ENCODE results near the gene RNF26. TPM values are rescaled to one million over a fixed set of nuclear protein-coding genes. Genes with fewer than 3 reads are reported as not detected.

The RNF26 gene
- total and polyA plus RNA-seq, 2 of the 4 experiments (the other 2 are of a cell fraction): 3.4 to 36.7 TPM

DNA sequence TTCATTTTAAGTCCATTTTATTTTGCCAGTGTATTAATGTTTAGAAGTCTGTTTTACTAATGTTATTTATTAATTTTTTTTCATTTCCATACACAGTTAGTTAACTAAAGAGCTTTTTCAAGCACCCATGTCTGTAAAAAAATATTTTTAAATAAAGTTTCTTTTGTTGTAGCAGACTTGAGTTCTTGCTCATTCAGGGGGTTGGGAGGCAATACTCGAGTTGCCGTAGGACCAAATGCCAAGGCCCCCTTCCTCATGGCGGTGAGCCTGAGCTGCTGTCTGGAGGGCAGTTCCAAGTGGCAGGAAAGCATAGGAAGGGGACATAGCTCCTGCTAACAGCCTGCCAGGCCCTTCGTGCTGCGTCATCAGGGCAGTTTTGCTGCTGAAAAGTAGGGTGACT is 26.4 kb upstream of the RNF26 start:
- Histone ChIP-seq H3K14ac (replicated peaks; ENCODE audit: low read depth, low read length) (no peak overlapping the region), H3K9me1 (ENCODE audit: insufficient read depth, low read length) (peaks cover 10% of the 10 kb centered on the region), H3K4me3 (ENCODE audit: insufficient read depth, low read depth, low read length) (no peak overlapping the region), H2AFZ (replicated peaks; ENCODE audit: low read length, poor library complexity) (no peak overlapping the region), H2AK9ac (replicated peaks; ENCODE audit: low read depth, low read length, poor library complexity) (no peak overlapping the region), H3K9ac (ENCODE audit: low read depth, low read length) (no peak overlapping the region), H2AK5ac (ENCODE audit: low read depth, low read length) (no peak overlapping the region), H3K9me3 (ENCODE audit: control insufficient read depth, insufficient read depth, low read length) (no peaks in the 10 kb centered on the region), H4K20me1 (ENCODE audit: insufficient read depth, low read length) (peaks cover 7% of the 10 kb centered on the region), H3K79me1 (ENCODE audit: low read depth in 1 of 2, low read length in 2 of 2) (peaks cover 4 to 33% of the 10 kb centered on the region in 2 experiments; a peak in 3 of 4 replicates), H3K4me2 (ENCODE audit: low read depth, low read length) (no peak overlapping the region), H3K18ac (ENCODE audit: low read depth, low read length) (no peak overlapping the region), H4K8ac (ENCODE audit: low read depth in 2 of 2, low read length in 2 of 2) (no peak overlapping the region), H4K5ac (ENCODE audit: low read depth, low read length) (no peak overlapping the region), H3K36me3 (ENCODE audit: control insufficient read depth, insufficient read depth, low read length) (peaks cover 56% of the 10 kb centered on the region), H3K27ac (ENCODE audit: insufficient read depth, low read length) (no peak overlapping the region), H3K23ac (ENCODE audit: low read depth, low read length) (no peak overlapping the region), H3K27me3 (ENCODE audit: control insufficient read depth, insufficient read depth, low read length) (no peaks in the 10 kb centered on the region), H2BK15ac (ENCODE audit: low read depth, low read length) (no peak overlapping the region), H3K4me1 (ENCODE audit: control insufficient read depth, insufficient read depth, low read length) (peaks cover 8% of the 10 kb centered on the region), H3K4ac (ENCODE audit: low read depth, low read length) (no peak overlapping the region), H3K56ac (ENCODE audit: extremely low read depth, insufficient read depth, low read length) (no peak overlapping the region), H2BK20ac (ENCODE audit: low read depth, low read length) (no peak overlapping the region), H4K91ac (ENCODE audit: insufficient read depth, low read depth, low read length) (no peak overlapping the region), H2BK120ac (ENCODE audit: low read depth, low read length) (no peak overlapping the region), H2BK5ac (ENCODE audit: low read depth, low read length, poor library complexity, severe bottlenecking) (no peak overlapping the region)
- POLR2A ChIA-PET (ENCODE audit: unreplicated experiment): interaction anchor here (1.1 to 1.2 kb wide), 2 partner anchors 11 to 13 kb away, joined by 3 to 4 read pairs; no protein-coding TSS in a partner anchor
- DNase-seq (no peak), ATAC-seq (ENCODE audit: low read depth) (no peak)
- WGBS, 2 experiments (ENCODE audit: extremely low coverage in 2 of 2, insufficient read length in 1 of 2): 57% methylated on average over 3 of the region's 5 CpGs; no CpG with 5 or more reads in 1 of the 2 experiments
- no TSS peak for BruUV-seq (replicated peaks)
- in situ Hi-C loops (cut with MboI; ENCODE audit: low sequenced_read_pairs) (no loop called here), dilution Hi-C loops (cut with HindIII; ENCODE audit: low sequenced_read_pairs, unreplicated experiment) (no loop called here), intact Hi-C loops (cut with micrococcal nuclease) (no loop called here)
- CTCF ChIA-PET: interaction anchor here (1.2 to 1.5 kb wide), 2 partner anchors 16 to 30 kb away, joined by 3 to 7 read pairs; no protein-coding TSS in a partner anchor
- TF ChIP-seq MXI1 (IDR thresholded peaks at IDR 0.05; ENCODE audit: borderline replicate concordance, low read depth, low read length) (no peak), RAD21 (IDR thresholded peaks at IDR 0.05; ENCODE audit: low read length) (no peak), CHD1 (IDR thresholded peaks at IDR 0.05; ENCODE audit: low read depth, low read length) (no peak), RFX5 (IDR thresholded peaks at IDR 0.05; ENCODE audit: low read depth, low read length) (no peak), MAFK (IDR thresholded peaks at IDR 0.05; ENCODE audit: low read depth, low read length) (no peak), BHLHE40 (IDR thresholded peaks at IDR 0.05; ENCODE audit: low read depth, low read length) (no peak), SMC3 (IDR thresholded peaks at IDR 0.05; ENCODE audit: low read depth, low read length) (no peak)

All from IMR-90 (cell line).